Smooth muscle cell (in vitro differentiated cells): ENCODE data around the gene ZBTB21. TPM values are rescaled to one million over a fixed set of nuclear protein-coding genes. Genes with fewer than 3 reads are reported as not detected.

Experiments used
- DNase-seq: peaks from one replicate; lab custom pipeline; 2025; ENCODE audit not compliant: unreplicated experiment; lab: John Stamatoyannopoulos, UW
- H2AFZ ChIP-seq: fragments of 200-600 bp; sonication (generic); 2 replicates; pipeline ENCODE4 v1.6.0; 2016; ENCODE audit warnings: antibody characterized with exemption, low read depth, mild to moderate bottlenecking
- H3F3A ChIP-seq: fragments of 200-600 bp; sonication (generic); 2 replicates; pipeline ENCODE4 v1.6.0; 2017; ENCODE audit warnings: antibody characterized with exemption, low read depth
- H3K27ac ChIP-seq: fragments of 200-600 bp; sonication (generic); 2 replicates; pipeline ENCODE4 v1.5.1; 2016; ENCODE audit warnings: low read depth, mild to moderate bottlenecking
- H3K27me3 ChIP-seq: fragments of 200-600 bp; sonication (generic); 2 replicates; pipeline ENCODE4 v1.6.1; 2016; ENCODE audit warnings: low read depth, mild to moderate bottlenecking
- H3K36me3 ChIP-seq: fragments of 200-600 bp; sonication (generic); 2 replicates; pipeline ENCODE4 v1.5.1; 2016; ENCODE audit warnings: low read depth
- H3K4me1 ChIP-seq: fragments of 200-600 bp; sonication (generic); 2 replicates; pipeline ENCODE4 v1.5.1; 2016; ENCODE audit warnings: low read depth
- H3K4me2 ChIP-seq: fragments of 200-600 bp; sonication (generic); 2 replicates; pipeline ENCODE4 v1.6.0; 2016; ENCODE audit warnings: mild to moderate bottlenecking
- H3K4me3 ChIP-seq: fragments of 200-600 bp; sonication (generic); 2 replicates; pipeline ENCODE4 v1.5.1; 2016; ENCODE audit warnings: mild to moderate bottlenecking
- H3K79me2 ChIP-seq: fragments of 200-600 bp; sonication (generic); 2 replicates; pipeline ENCODE4 v1.6.0; 2016; ENCODE audit warnings: low read depth, mild to moderate bottlenecking
- H3K9ac ChIP-seq: fragments of 200-600 bp; sonication (generic); 2 replicates; pipeline ENCODE4 v1.6.0; 2016; ENCODE audit warnings: low read depth
- H3K9me3 ChIP-seq: fragments of 200-600 bp; sonication (generic); replicated peaks from 2 replicates; pipeline ENCODE4 v1.5.1; 2016; ENCODE audit warnings: low read depth
- H4K20me1 ChIP-seq: fragments of 200-600 bp; sonication (generic); 2 replicates; pipeline ENCODE4 v1.6.0; 2016; ENCODE audit warnings: low read depth
- CTCF ChIP-seq: fragments of 200-600 bp; sonication (generic); IDR thresholded peaks from 2 replicates; pipeline ENCODE4 v1.5.1; 2017; ENCODE audit warnings: borderline replicate concordance, mild to moderate bottlenecking, antibody characterized with exemption; ENCODE audit not compliant: insufficient read depth, poor library complexity, severe bottlenecking
- WGBS: methylation state at CpG from one replicate; pipeline ENCODE4 v1.1.7; 2016; ENCODE audit warnings: low lambda C conversion rate; 5-methylcytosine and 5-hydroxymethylcytosine counted together
- polyA plus RNA-seq: library from polyadenylated mRNA; unstranded; fragments of >200 nt; fragmentation: Nextera tagmentation; extraction: Ambion mirVana; gene quantifications from 2 replicates; pipeline ENCODE4 v1.2.1, GENCODE V29; 2016
- total RNA-seq: library from RNA; depleted of rRNA; stranded (reverse); fragments of >200 nt; gene quantifications from 2 replicates; pipeline ENCODE4 v1.2.3, GENCODE V29; 2014

ZBTB21 gene
- total and polyA plus RNA-seq, 2 experiments from 2014 or later, result 6.2 to 24.1 TPM

DNA sequence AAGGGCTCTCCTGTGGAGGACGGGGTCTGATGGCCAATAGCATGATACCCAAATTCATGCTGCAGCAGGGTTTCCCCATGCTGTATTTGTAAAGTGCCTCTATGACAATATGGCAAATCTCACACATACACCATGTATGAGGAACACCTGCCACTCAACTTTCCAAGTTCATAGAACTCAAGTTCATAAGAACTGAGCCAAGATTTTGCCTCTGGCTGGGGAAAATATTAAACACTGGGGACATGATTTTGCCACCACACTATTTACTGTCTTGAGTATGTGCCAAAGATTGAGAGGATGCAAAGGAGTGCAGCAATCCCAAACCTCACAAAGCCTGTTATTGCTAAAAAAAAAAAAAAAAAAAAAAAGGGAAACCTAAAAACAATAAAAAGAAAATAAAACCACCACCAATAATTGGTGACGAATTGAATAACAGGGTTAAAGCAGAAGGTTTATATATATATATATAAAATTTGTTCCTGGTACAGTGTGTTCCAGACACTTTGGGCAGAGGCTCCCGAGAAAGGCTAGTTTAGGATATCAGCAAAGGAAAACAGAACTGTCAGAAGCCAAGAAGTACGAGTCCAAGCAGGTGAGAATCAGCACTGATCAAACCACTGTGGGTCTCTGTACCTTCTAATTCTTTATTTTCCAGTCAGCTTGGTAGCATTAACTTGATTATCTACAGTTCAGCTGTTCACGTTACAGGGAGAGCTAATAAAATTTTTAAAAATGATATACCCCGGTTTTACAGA lies 24.3 kb downstream of the ZBTB21 start:
- H3K36me3 ChIP-seq, result no peaks in the 10 kb centered on the region
- H3K9me3 ChIP-seq, result peaks cover 4% of the 10 kb centered on the region
- no peaks in the 10 kb centered on the region for H3F3A ChIP-seq
- no peak for TF ChIP-seq CTCF
- no peaks in the 10 kb centered on the region for H3K4me1 ChIP-seq
- no peak overlapping the region for H3K9ac ChIP-seq
- no peak overlapping the region for H2AFZ ChIP-seq
- DNase-seq, result no peak
- H3K27ac ChIP-seq, result no peak overlapping the region
- H3K4me2 ChIP-seq, result no peak overlapping the region
- no peaks in the 10 kb centered on the region for H4K20me1 ChIP-seq
- no peaks in the 10 kb centered on the region for H3K79me2 ChIP-seq
- H3K4me3 ChIP-seq, result no peak overlapping the region
- H3K27me3 ChIP-seq, result no peaks in the 10 kb centered on the region
- 94% methylated on average over 6 of the region's 6 CpGs for WGBS

GRCh38 chr21:41983229-41983628 lies 26.9 kb downstream of the ZBTB21 start:
- H4K20me1 ChIP-seq, result no peaks in the 10 kb centered on the region
- no peak for TF ChIP-seq CTCF
- no peak overlapping the region for H3K27ac ChIP-seq
- H3K36me3 ChIP-seq, result no peaks in the 10 kb centered on the region
- no peak overlapping the region for H2AFZ ChIP-seq
- DNase-seq, result no peak
- H3K79me2 ChIP-seq, result no peaks in the 10 kb centered on the region
- H3K9ac ChIP-seq, result no peak overlapping the region
- H3K4me2 ChIP-seq, result no peak overlapping the region
- H3K27me3 ChIP-seq, result no peaks in the 10 kb centered on the region
- no peak overlapping the region for H3K4me3 ChIP-seq
- 88% methylated on average over 1 of the region's 1 CpG for WGBS
- H3K9me3 ChIP-seq, result peaks cover 9% of the 10 kb centered on the region
- no peaks in the 10 kb centered on the region for H3K4me1 ChIP-seq
- H3F3A ChIP-seq, result no peaks in the 10 kb centered on the region

- H2AFZ ChIP-seq, result no peak overlapping the region
- no peaks in the 10 kb centered on the region for H3K36me3 ChIP-seq
- no peaks in the 10 kb centered on the region for H3K27me3 ChIP-seq
- H3F3A ChIP-seq, result no peaks in the 10 kb centered on the region
- no peak for TF ChIP-seq CTCF
- H3K9me3 ChIP-seq, result peaks cover 9% of the 10 kb centered on the region
- no peaks in the 10 kb centered on the region for H3K4me1 ChIP-seq
- no peaks in the 10 kb centered on the region for H4K20me1 ChIP-seq
- DNase-seq, result no peak
- no peak overlapping the region for H3K4me3 ChIP-seq
- H3K79me2 ChIP-seq, result no peaks in the 10 kb centered on the region
- no peak overlapping the region for H3K27ac ChIP-seq
- H3K9ac ChIP-seq, result no peak overlapping the region
- H3K4me2 ChIP-seq, result no peak overlapping the region
Measured at GRCh38 chr21:41980561-41980960, 29.6 kb downstream of the ZBTB21 start.
